ENCODE results near the gene LAMC2.
"Not testable (repeated sequence)": the region's sequence is repeated elsewhere in the genome, so short reads cannot be mapped to it uniquely, and the experiment has no call there.

Gene LAMC2

DNA sequence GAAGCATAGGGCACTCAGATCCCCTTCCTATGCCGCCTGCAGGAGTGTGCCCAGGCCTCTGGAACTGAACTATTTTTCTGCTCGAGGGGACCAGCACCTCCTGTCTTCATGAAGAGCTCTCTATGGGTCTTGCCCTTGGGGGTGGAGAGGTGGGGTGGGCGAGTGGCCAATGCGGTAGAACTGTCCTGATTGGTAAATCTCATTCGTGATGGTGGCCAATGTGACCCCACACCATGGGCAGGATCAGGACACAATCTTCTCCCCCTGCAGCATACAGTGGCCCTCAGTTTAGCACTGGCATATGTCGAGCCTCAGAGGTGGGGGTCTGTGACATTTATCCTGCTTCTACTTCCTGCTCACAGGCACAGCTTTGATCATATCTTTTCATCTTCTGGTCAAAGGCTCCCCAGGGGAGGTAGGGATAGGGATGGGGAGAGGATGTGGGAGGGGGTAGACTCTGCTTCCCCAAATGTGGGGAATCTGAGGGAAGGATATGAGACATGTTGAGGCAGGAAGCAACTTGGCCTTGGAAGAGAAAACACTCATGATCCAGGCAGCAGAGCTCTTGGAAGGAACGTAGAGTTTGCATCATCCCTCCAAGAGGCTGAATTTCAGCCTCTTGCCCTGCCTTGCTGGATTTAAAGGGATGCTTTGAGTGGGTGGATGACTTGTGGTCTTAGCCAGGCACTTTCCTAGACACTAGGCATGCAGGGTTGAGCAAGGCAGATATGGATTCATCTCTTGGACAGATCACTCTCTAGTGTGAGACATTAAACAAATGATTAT is 81.8 kb downstream of the LAMC2 start:
- no peak for DNase-seq

DNA sequence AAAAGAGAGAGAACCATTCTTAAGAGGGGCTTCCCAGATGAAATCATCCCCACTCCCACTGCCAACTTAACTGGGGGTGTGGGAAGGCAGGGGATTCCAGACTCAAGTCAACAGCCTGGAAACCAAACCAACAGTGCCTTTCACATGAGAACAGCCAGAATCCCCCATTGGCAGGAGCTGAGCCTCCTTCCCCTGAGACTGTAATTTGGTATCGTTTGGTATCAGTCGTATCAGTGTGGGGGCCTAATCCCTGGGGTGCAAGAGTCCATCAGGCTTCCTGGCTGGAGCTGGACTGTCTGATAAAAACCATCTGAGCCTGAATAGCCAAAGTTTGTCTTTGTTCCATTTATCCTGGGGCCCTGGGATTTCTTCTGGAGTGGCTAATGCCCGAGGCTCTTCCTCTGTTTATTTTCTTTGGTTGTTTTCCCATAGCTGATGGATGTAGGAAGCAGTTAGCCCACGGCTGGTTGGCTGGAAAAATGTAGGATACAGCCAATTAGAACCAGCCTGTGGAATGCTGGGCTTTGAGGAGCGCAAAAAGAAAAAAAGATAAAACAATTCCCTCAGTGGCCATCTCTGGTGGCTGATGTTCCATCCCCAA is 84.6 kb downstream of the LAMC2 start:
- DNase-seq = no peak

DNA sequence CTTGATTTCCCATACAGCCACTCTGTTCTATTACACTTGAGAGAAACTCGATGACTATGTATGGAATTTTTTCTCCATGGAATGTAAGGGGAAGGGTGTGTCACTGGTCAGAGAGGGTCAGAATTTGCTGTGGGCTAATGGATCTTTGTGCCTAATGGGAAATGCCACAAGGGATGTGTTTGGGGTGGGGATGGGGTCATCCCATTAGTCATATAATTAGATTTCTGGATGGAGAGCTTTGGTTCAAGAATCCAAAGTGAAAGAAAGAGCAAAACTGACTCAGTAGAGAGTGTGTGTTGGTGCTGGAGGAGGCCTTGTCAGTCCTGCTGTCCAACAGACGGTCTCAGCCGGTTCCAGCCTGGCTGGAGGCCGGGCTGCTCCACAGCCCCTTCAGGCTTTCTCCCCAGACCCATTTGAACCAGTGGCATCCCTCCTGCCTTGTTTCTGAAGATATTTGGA is 86.4 kb downstream of the LAMC2 start:
- no peak for DNase-seq

DNA sequence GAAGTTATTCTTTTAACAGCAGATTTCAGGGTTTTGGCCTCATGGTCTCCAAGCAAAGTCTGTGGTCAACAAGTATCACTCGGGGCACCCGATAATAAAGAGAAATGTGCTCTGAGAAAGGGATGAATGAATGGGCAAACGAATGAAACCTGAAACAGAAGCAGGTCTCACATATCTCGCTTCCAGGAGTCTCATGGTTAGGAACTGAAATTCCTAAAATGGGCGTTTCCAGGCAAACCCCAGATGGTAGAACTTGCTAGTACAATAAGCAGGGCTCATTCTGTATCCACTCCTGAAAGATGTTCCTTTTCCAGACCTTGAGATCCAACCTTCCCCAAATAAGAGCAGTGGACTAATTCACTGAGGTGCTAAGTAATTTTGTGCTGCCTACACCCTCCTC is 87.2 kb downstream of the LAMC2 start:
- no peak for DNase-seq

DNA sequence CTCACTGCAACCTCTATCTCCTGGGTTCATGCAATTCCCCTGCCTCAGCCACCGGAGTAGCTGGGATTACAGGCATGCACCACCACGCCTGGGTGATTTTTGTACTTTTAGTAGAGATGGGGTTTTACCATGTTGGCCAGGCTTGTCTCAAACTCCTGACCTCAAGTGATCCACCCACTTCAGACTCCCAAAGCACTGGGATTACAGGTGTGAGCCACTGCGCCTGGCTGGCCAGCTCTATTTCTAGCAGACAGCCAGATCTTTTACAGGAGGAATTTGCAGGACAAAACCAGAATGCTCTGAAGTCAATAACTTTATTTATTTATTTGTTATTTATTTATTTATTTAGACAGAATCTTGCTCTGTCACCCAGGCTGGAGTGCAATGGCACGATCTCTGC is 87.9 kb downstream of the LAMC2 start:
- not testable (repeated sequence) for DNase-seq

DNA sequence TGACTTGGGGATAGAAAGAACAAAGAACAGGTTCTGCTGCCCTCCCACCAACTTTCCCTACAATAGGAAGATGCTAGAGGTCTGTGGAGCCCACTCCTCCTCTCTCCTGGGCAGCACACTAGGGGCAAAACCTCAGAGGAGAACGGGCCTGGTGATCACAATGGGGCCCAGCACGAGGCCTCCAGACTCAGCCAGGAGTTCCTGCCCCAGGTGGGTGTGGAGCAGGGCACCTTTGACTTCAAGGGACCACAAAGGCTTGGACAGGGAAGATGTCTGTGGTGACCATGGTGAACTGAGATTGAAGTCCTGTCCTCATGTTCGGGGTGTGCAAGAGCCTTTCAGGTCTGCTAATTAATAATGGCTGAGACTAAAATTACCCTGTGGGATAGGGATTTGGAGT is 88.8 kb downstream of the LAMC2 start:
- no peak for DNase-seq

DNA sequence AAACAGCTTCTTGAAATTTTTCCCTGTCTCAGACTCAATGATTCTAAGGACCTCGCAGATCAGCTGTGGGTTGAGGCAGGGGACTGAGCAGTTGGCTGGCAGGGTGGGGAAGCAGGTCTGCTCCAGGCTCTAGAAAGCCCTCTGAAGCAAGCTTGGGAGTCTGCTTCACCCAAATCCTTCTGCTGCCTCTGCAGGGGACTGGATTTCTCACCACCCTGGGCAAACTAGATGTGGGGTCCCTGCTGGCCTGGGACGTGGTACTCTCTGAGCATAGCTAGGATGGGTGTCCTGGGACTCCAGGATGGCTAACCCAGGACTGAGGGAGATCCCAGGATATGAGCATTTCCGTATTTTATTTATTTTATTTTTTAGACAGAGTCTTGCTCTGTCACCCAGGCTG is 89.3 kb downstream of the LAMC2 start:
- no peak for DNase-seq

DNA sequence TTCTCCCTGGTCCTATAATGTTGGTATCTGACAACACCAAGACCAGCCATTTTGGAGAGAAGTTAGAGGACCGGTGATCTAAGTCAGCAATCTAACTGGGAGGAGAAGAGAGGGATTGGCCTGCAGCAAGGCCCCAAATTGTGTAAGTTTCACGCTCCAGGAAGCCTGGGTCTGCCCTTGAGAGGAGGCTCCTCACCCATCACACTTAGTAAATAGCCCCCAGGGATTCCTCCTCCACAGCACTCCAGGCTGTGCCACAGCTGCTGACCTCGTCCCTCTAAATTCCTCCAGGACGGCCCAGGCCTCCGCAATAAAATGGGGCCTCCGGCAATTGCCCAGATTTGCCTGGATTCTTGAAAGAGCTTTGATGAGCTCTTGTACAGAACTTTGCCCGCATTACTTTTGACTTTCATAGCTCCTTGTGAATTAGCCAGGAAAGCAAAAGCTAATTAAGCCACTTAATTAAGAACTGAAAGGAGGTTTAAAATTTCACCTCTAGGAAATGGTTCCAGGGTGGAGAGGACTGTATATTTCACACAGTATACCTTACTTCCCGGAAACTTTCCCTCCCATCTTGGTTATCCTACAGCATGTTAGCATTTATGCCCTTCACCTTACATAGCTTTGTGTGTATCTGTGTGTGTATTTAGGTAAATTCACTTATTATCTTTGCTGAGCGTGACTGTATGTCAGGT is 90.5 kb downstream of the LAMC2 start:
- no peak for DNase-seq

DNA sequence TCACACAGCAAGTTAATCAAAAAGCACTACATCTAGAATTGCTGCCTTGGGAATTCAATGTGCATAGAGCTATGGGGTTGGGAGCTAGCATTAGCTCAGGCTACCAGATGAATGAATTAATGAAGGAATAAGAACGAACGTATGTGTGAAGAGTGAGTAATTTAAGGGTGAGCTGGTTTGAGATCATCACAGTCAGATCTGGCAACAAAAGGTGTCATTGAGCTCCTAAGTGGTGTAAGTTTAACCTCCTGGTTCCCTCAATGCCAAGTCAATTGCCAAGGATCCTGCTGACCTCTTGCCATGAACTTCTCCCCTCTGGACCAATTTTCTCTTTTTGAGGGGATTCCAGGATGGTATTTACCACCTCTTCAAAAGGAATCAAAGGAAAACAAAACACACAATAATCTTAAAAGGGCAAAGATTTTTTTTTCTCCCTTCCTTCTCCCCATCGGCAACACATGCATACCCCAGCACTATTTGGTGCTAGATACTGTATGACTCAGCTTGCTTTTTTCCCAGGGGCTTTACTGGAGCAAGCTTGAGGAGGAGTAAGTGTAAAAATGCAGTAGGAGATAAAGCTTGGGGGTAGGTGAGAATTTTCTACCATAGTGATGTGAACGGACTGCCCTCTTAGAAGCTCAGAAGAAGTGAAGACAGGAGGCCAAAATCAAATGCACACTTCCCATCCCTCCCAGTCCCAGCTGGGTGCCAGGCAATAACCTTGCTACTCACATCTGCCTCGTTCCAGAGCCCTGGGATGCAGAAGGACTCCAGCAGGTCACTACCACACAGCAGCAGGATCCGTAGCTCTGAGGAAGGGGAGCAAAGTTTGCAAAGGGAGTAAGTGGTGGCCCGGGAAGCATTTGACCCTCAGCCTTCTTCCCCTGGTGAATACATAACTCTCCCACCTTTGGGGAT is 92.0 kb downstream of the LAMC2 start:
- no peak for DNase-seq

DNA sequence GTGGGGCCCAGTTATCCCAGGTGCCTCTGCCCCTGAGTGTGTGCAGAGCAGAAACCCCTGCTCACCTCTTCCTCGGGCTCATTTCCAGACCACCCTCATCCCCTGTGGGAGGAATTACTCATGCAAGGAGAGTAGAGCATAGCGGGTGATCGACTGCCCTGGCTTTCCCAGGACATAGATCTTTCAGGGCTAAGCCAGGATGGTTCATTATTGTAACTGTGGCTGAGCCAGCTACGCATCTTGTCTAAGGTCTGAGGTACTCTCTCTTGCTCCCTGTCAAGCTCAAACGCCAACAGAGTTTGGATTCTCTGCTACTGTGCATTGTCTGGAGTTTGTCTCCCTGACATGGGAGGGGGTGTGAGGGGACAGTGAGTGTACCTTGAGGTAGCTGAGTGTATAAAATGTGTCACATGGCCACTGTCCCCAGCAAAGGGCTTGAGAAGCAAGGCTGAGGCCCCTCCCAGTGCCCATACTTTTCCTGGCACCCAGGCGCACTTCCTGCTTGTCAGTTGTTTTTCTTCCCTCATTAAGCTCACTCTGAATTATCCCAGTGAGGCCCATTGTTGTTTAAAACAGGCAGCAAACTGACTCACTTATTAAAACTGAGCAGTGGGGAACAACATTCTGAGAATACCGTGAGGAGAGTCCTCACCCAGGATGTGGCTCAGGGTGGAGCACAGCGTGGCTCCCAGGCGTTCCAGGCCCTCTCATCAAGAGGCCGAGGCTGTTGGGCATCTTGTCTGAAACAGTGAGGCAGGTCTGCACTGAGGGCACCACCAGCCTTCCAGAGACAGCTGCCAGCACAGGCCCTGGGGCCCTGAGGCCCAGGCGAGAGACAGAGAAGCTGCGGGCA is 92.9 kb downstream of the LAMC2 start:
- DNase-seq = no peak

DNA sequence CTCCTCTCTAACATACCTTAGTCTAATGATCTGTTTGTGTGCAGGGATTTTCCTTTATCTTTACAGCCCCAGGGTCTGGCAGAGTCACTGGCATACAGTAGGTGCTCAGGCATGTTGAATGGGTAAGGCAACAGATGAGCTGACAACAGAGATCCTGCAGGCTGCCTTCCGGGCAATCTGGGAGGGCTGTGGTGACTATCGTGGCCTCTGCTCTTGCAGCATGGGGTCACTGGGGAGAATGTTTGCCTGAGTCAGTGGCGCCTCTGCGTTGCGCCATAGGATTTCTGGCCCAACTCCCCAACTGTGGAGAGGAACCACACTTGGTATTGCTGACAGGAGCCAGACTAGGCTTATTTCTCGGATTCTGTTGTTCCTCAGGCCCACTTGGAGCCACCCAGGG is 93.8 kb downstream of the LAMC2 start:
- no peak for DNase-seq

DNA sequence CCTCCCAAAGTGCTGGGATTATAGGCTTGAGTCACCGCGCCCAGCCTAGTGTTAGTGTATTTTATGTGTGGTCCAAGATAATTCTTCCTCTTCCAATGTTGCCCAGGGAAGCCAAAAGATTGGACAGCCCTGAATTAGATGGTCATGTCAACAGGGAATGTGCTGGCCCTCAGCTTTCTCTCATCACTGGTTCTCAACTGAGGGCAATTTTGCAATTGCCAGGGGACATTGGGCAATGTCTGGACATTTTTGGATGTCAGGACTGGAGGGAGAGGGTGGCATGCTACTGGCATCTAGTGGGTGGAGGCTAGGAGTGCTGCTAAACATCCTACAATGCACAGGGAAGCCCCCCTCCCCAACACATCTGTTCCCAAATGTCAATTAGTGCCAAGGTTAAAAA is 95.0 kb downstream of the LAMC2 start:
- DNase-seq = no peak

DNA sequence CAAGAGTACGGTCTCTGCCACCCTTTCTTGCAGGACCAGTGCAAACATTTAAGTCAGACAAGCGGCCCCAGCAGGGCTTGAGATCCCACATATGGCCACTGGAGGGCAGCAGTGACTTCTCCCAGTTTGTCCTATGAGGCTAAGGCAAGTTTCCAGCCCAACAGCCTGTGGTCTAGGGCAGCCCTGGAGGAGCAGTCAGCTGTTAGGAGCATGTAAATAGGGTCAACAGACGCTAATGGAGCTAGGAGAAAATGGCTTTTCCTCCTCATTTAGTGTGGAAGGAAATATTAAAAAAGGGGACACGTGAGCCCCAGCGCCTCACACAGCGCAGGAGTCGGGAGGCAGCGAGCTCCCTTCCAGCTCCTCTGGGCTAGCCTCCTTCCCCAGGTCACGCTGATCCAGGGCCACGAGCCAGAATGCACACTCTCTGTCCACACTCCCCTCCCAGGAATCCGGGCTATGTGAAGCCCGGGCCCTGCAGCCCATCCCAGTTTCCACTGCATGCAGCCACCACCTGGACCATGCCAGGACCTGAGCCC is 95.6 kb downstream of the LAMC2 start:
- DNase-seq = peak; percentile 82

DNA sequence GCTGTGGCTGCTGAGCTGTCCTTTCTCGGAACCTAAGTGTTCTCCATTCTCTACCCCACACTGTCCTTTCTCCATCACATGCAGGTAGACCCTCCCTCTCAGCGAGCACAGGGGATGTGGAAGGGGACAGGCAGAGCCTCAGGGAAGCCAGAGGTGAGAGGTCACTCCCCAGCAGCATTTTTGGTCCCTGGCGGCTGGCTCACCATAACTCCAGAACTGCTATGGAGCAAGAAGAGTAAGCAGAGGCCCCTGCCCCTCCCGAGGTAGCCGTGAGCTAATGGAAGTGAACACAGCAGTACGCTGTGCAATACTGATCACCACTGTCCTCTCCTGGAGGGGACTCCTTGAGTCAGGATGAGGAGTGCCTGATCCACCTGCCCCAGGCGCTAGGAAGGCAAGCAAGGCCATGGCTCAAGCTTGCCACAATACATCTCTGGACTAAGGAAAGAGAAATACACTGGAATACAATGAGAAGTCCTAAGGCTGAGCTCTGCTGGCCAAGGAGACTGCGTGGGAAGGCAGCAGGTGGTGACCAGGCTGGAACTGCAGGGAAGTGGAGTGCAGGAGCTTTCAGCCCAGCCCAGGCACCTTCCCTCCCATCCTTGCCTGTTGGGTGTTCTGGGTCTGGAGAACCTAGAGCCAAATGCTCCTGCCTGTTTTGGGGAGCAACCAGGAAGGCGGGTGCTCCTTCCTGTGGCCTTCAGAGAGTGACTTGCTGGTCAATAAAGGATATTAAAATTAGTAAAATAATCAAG is 96.2 kb downstream of the LAMC2 start:
- DNase-seq = no peak

DNA sequence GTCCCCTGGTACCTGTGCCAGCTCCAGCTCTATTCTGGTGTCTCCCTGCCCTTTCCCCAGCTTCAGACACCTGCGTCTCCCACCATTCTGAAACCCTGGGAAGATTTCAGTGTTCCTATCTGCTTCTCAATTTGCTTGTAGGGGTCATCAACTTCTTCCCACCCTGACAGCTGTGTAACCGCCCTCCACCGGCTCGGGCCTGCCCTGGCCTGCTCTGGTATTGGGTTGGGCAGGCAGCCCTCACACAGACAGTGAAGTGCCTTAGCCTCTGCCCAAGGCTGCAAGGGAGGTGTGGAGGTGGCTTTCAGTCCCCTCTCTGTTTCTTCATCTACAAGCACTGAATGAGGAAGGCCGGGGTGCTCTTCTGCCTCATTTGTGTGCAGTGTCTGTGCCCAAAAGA is 97.2 kb downstream of the LAMC2 start:
- DNase-seq = no peak

DNA sequence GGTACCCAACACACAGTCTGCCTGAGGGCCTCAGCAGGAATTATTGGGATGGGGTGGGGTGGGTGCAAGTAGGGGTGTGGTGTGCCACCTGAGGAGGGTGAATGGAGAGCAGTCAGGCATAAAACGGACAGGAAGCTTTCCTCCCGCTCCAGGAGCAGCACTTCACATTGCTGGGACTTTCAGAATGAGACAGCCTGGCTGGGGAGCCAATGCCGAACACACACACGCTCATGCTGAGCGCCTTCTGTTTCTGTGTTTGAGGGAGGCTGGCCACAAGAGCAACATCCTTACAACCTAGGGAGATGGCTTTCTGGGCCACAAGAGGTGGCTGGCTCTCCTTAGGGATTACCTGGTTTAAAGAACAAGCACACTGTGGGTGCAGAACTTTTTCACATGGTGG is 98.0 kb downstream of the LAMC2 start:
- no peak for DNase-seq

DNA sequence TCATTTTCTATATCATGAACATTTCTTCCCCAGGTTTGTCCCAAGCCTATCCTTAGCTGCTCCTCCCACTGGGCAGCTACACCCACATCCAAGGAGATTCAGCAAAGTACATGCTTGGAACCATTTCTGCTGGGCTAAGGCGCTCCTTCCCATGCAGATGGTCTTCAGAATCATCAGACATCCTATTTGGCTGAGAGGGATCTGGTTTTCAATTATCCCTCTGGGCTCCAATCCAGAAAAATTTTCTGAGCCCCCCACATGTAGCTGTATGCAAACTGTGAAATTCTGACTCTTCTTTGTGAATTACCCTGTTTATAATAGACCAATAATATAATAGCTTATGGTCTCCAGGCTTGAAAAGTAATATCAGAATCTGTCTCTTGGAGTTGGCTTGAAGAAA is 99.2 kb downstream of the LAMC2 start:
- no peak for DNase-seq

DNA sequence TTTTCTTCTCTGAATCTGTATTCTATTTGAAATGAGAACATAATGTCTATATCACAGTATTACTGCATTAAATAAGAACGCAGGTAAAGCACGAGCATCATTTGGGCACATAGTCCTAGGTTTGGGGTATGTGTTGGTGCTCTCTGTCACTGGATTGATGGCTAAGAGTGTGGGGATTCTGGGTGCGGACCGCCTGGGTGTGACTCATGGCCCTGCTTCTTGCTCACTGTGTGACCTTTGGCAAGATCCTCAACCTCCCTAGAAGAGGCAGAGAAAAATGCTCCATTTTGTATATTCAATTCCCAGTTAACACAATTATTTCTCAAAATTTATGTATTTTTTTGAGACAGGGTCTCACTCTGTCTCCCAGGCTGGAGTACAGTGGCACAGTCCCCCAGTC is 99.7 kb downstream of the LAMC2 start:
- no peak for DNase-seq

DNA sequence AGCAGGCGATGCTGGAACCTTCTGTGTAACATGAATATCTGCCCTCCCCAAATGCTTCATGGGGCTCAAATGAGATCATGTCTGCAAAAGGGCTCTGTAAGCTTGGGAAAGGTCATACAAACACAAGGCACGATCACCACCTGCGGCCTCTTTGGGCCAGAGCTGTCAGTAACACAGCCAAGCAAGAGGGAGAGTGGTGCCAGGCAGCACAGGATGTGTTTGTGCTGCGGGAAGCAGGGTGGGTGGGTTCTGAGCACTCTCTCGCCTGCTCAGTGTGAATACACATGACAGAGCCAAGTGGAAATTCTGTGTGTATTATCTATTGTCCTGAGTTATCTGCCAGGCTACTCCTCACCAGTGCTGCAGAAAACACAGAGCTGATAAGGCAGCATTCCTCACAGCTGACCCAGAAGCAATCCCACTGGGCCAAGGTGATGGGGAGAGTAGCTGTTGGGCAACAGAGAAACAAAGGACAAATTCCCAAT is 101.2 kb downstream of the LAMC2 start:
- no peak for DNase-seq

DNA sequence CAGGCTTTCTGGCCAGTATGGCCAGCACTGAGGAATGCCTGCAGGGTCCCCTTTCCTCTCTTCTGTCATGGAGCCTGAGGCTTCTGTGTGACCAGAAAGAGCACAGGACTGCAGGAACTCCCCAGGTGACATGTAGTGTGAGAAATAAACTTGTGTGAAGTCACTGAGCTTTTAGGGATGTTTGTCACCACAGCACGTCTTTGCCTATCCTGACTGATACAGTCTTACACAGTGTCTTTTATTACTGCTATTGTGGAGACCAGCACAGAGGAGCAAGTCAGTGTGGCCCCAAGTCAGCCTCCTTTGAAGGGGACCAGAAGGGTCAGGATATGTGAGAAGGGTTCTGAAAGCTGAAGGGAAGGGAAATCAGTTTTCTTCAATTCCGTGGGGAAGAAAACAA is 102.5 kb downstream of the LAMC2 start:
- no peak for DNase-seq

DNA sequence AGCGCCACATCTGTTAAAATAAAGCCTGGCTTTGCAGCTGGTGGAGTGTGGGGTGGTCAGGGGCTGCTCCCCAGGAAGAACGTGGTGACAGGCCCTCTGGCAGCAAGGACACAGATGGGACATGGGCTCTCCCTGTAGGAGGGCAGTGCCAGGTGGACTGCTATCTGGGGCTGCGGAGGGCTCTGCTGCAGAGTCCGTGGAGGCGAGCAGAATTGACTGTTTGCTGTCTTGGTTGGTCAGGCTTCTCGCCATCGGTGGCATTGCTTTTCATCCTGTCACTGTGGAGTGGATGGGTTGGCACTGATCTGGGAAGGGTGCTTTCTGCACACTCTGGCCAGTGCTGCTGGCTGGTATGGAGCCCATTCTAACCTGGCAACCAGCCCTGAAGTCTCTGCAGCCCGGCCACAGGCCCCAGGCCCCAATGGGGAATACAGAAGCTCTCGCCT is 103.0 kb downstream of the LAMC2 start:
- DNase-seq = no peak
